Karpas-422 (cell line): ENCODE data around the gene GSTT4. TPM values are rescaled to one million over a fixed set of nuclear protein-coding genes. Genes with fewer than 3 reads are reported as not detected.

Experiments
- DNase-seq: peaks from one replicate; pipeline ENCODE4 v3.0.0-alpha.2; 2015
- H2AFZ ChIP-seq: fragments of 200-600 bp; sonication (generic); 2 replicates; pipeline ENCODE4 v1.6.1; 2014; ENCODE audit warnings: antibody characterized with exemption, low read length, mixed read lengths
- H3K27ac ChIP-seq: fragments of 200-600 bp; sonication (generic); 2 replicates; pipeline ENCODE4 v1.5.1; 2014; ENCODE audit warnings: mild to moderate bottlenecking, low read length, moderate library complexity
- H3K27me3 ChIP-seq: fragments of 200-600 bp; sonication (generic); 2 replicates; pipeline ENCODE4 v1.6.1; 2014; ENCODE audit warnings: low read length, mixed read lengths
- H3K36me3 ChIP-seq: fragments of 200-600 bp; sonication (generic); 2 replicates; pipeline ENCODE4 v1.6.1; 2014; ENCODE audit warnings: low read length, mixed read lengths; ENCODE audit not compliant: insufficient read depth
- H3K4me1 ChIP-seq: fragments of 200-600 bp; sonication (generic); 2 replicates; pipeline ENCODE4 v1.6.1; 2014; ENCODE audit warnings: mild to moderate bottlenecking, low read length, mixed read lengths
- H3K4me2 ChIP-seq: fragments of 200-600 bp; sonication (generic); 2 replicates; pipeline ENCODE4 v1.6.1; 2014; ENCODE audit warnings: low read length, low read depth, mild to moderate bottlenecking; ENCODE audit not compliant: poor library complexity, severe bottlenecking
- H3K4me3 ChIP-seq: fragments of 200-600 bp; sonication (generic); 2 replicates; pipeline ENCODE4 v1.5.1; 2014; ENCODE audit warnings: mild to moderate bottlenecking, antibody characterized with exemption, low read length, mixed read lengths
- H3K79me2 ChIP-seq: fragments of 200-600 bp; sonication (generic); 2 replicates; pipeline ENCODE4 v1.6.1; 2014; ENCODE audit warnings: mild to moderate bottlenecking, low read length, mixed read lengths
- H3K9ac ChIP-seq: fragments of 200-600 bp; sonication (generic); 2 replicates; pipeline ENCODE4 v1.6.0; 2014; ENCODE audit warnings: low read length
- H3K9me2 ChIP-seq: fragments of 200-600 bp; sonication (generic), shearing (Covaris generic); replicated peaks from 2 replicates; pipeline ENCODE4 v1.6.0; 2014; ENCODE audit warnings: mild to moderate bottlenecking, low read length, moderate library complexity; ENCODE audit not compliant: insufficient read depth
- H3K9me3 ChIP-seq: fragments of 300-700, 200-600 bp; sonication (generic); 2 replicates; pipeline ENCODE4 v1.6.1; 2014; ENCODE audit warnings: low read length, mixed read lengths
- H4K20me1 ChIP-seq: fragments of 200-600 bp; sonication (generic); 2 replicates; pipeline ENCODE4 v1.6.1; 2014; ENCODE audit warnings: mild to moderate bottlenecking, antibody characterized with exemption, low read length, low read depth; ENCODE audit not compliant: insufficient read depth
- total RNA-seq: library from RNA; depleted of rRNA; stranded (reverse); fragments of >200 nt; shearing (Covaris generic); gene quantifications from 2 replicates; pipeline ENCODE4 v1.2.3, GENCODE V29; 2014; ENCODE audit warnings: low replicate concordance; rRNA removed

GSTT4 gene
- total RNA-seq = not detected in 2 replicates

GRCh38 chr22:24005201-24005600 lies at the start of gene GSTT4:
GSTT4 (minus strand) TSS chr22:24005453; CDS start chr22:24005356, 97 bp downstream.
- no peak within 1 kb of the TSS for H3K27ac ChIP-seq

DNA sequence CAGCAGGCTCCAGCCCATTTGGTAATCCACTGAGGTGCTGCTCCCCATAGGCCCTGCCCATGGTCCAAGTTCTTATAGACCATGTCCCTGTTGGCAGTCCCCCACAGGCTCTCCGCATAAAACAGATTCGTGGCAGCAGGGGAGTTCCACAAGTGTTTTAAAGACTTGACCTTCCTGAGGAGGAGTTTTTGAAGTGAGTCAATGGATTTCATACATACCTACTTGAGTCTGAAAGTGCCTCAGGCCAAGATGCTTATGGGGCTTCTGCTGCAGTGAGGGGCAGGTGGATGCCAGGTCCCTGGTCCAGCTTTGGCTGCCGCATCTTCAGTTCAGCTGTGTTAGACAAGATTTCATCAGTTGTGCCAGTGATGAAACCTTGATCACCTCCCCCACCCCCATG lies 49.1 kb upstream of the GSTT4 start:
- peaks cover 10% of the 10 kb centered on the region for H3K4me1 ChIP-seq
- H3K9ac ChIP-seq = no peak overlapping the region
- no peaks in the 10 kb centered on the region for H3K9me3 ChIP-seq
- H3K36me3 ChIP-seq = peaks cover 7% of the 10 kb centered on the region
- no peaks in the 10 kb centered on the region for H3K27me3 ChIP-seq
- no peak overlapping the region for H3K4me3 ChIP-seq
- no peaks in the 10 kb centered on the region for H3K79me2 ChIP-seq
- H3K4me2 ChIP-seq = no peak overlapping the region
- peak overlapping the region; percentile 25; the same call in 1 of the 2 replicates for H3K27ac ChIP-seq
- no peak for DNase-seq
- no peak overlapping the region for H2AFZ ChIP-seq
- no peaks in the 10 kb centered on the region for H3K9me2 ChIP-seq
- no peaks in the 10 kb centered on the region for H4K20me1 ChIP-seq

More at GRCh38 chr22:24005201-24005600, at the start of gene GSTT4:
- no peak within 1 kb of the TSS for H3K4me2 ChIP-seq
- H3K36me3 ChIP-seq = no peaks in the 10 kb centered on the region
- H3K27me3 ChIP-seq = no peaks in the 10 kb centered on the region; the same call in 1 of the 2 replicates
- no peaks in the 10 kb centered on the region for H3K9me3 ChIP-seq
- no peaks in the 10 kb centered on the region for H3K79me2 ChIP-seq
- H3K4me3 ChIP-seq = no peak within 1 kb of the TSS
- no peak within 1 kb of the TSS for H2AFZ ChIP-seq
- H3K9ac ChIP-seq = no peak within 1 kb of the TSS
- no peaks in the 10 kb centered on the region for H3K4me1 ChIP-seq
- peak; percentile 37 for DNase-seq
- H3K9me2 ChIP-seq = no peaks in the 10 kb centered on the region
- H4K20me1 ChIP-seq = no peaks in the 10 kb centered on the region

- Histone ChIP-seq H3K27ac (peak overlapping the region; percentile 41; the same call in 1 of the 2 replicates), H3K36me3 (peaks cover 7% of the 10 kb centered on the region), H3K27me3 (no peaks in the 10 kb centered on the region), H4K20me1 (no peaks in the 10 kb centered on the region), H3K4me3 (no peak overlapping the region), H3K9me3 (no peaks in the 10 kb centered on the region), H3K4me1 (peaks cover 10% of the 10 kb centered on the region), H2AFZ (no peak overlapping the region), H3K9me2 (no peaks in the 10 kb centered on the region), H3K4me2 (no peak overlapping the region), H3K79me2 (no peaks in the 10 kb centered on the region), H3K9ac (peak overlapping the region; percentile 28; the same call in 1 of the 2 replicates)
- DNase-seq = peak; percentile 69
These were observed 48.4 kb upstream of the GSTT4 start for GRCh38 chr22:24053481-24054226.

DNA sequence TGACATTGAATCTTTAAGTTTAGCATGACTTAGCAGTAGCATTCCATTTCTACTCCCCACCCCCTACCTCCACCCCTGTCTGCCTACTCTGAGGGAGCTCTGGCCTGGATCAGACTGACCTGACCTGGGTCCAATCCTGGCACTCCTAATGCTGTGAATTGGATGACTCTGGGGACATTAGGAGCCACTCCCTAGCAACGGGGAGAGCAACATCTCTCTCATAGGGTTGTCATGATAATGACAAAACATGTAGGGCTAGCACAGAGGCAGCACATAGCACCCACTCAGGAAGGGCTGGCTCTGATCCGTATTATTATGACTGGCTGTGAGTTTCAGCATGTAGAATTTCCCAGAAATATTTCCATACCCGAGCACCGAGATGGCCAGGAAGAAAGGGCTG lies 46.3 kb upstream of the GSTT4 start:
- Histone ChIP-seq H4K20me1 (no peaks in the 10 kb centered on the region), H3K9ac (no peak overlapping the region), H3K4me3 (no peak overlapping the region), H3K27me3 (no peaks in the 10 kb centered on the region), H3K27ac (no peak overlapping the region), H3K9me2 (no peaks in the 10 kb centered on the region), H2AFZ (no peak overlapping the region), H3K36me3 (peaks cover 6% of the 10 kb centered on the region), H3K9me3 (no peaks in the 10 kb centered on the region), H3K4me1 (peaks cover 17% of the 10 kb centered on the region), H3K4me2 (no peak overlapping the region), H3K79me2 (no peaks in the 10 kb centered on the region)
- DNase-seq = no peak

DNA sequence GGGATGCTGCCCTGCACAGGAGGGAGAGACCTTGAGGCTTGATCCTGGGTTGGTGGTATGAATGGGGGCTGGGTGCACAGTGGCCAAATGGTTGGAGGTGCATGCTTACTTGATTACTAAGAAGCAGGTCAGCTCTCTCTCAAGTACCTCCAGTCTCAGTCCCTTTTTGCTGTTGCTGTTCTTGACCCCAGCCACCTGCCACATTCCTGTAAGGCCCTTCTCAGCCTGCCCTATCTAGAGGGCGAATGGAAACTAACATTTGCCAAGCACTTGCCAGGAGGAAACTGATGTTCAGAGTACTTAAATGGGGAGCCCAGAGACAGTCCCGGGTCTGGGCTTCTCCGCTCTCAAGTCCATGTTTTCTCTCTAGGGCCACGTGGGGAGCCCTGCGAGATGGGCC lies 45.8 kb upstream of the GSTT4 start:
- no peak overlapping the region for H3K4me2 ChIP-seq
- H3K4me1 ChIP-seq = peaks cover 22% of the 10 kb centered on the region
- no peak for DNase-seq
- no peaks in the 10 kb centered on the region for H4K20me1 ChIP-seq
- H3K9me2 ChIP-seq = no peaks in the 10 kb centered on the region
- H3K27me3 ChIP-seq = no peaks in the 10 kb centered on the region
- no peaks in the 10 kb centered on the region for H3K9me3 ChIP-seq
- peaks cover 3% of the 10 kb centered on the region; the same call in 1 of the 2 replicates for H3K36me3 ChIP-seq
- no peak overlapping the region for H2AFZ ChIP-seq
- H3K27ac ChIP-seq = no peak overlapping the region
- H3K4me3 ChIP-seq = no peak overlapping the region
- no peaks in the 10 kb centered on the region for H3K79me2 ChIP-seq
- no peak overlapping the region for H3K9ac ChIP-seq

GRCh38 chr22:24049978-24050377 lies 44.7 kb upstream of the GSTT4 start:
- H3K4me2 ChIP-seq = no peak overlapping the region
- DNase-seq = no peak
- no peaks in the 10 kb centered on the region for H3K27me3 ChIP-seq
- no peaks in the 10 kb centered on the region for H3K9me2 ChIP-seq
- H4K20me1 ChIP-seq = no peaks in the 10 kb centered on the region
- H3K36me3 ChIP-seq = peaks cover 3% of the 10 kb centered on the region; the same call in 1 of the 2 replicates
- H3K9ac ChIP-seq = no peak overlapping the region
- H3K79me2 ChIP-seq = no peaks in the 10 kb centered on the region
- H2AFZ ChIP-seq = no peak overlapping the region
- H3K27ac ChIP-seq = no peak overlapping the region
- no peak overlapping the region for H3K4me3 ChIP-seq
- H3K4me1 ChIP-seq = peaks cover 24% of the 10 kb centered on the region
- H3K9me3 ChIP-seq = no peaks in the 10 kb centered on the region

GRCh38 chr22:24049211-24049610 lies 44.0 kb upstream of the GSTT4 start:
- DNase-seq = no peak
- Histone ChIP-seq H3K79me2 (no peaks in the 10 kb centered on the region), H3K9ac (no peak overlapping the region), H3K4me2 (no peak overlapping the region), H3K36me3 (peaks cover 3% of the 10 kb centered on the region; the same call in 1 of the 2 replicates), H3K27ac (no peak overlapping the region), H3K9me2 (no peaks in the 10 kb centered on the region), H3K4me3 (no peak overlapping the region), H3K4me1 (peaks cover 23% of the 10 kb centered on the region), H3K27me3 (no peaks in the 10 kb centered on the region), H4K20me1 (no peaks in the 10 kb centered on the region), H2AFZ (no peak overlapping the region), H3K9me3 (no peaks in the 10 kb centered on the region)

DNA sequence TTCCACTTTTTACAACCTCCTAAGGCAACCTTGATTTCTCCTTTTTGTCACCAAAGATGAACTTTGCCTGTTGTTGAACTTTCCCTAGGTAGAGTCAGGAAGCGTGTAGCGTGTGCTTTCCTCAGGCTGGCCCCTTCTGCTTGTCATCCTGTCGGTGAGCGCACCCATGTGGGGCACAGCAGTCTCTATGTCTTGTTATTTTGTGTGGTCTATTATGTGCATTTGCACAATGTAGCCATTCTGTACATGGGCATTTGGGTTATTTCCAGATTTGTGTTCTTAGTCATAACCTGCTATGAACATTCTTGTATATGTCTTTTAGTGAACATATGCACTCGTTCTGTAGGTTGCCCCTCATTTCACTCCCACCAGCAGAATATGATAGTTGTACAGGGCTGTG lies 40.8 kb upstream of the GSTT4 start:
- Histone ChIP-seq H4K20me1 (no peaks in the 10 kb centered on the region), H3K9me2 (no peaks in the 10 kb centered on the region), H3K79me2 (no peaks in the 10 kb centered on the region), H3K27ac (peak overlapping the region; percentile 63), H3K9me3 (no peaks in the 10 kb centered on the region), H3K36me3 (peaks cover 3% of the 10 kb centered on the region), H3K4me3 (no peak overlapping the region), H3K4me1 (peaks cover 18% of the 10 kb centered on the region), H3K27me3 (no peaks in the 10 kb centered on the region), H2AFZ (no peak overlapping the region), H3K9ac (no peak overlapping the region), H3K4me2 (no peak overlapping the region)
- no peak for DNase-seq
